GM23338 (cell line): ENCODE measurements around the gene TRIM8. TPM values are rescaled to one million over a fixed set of nuclear protein-coding genes. Genes with fewer than 3 reads are reported as not detected.
A peak's percentile ranks its signal among the peaks of the same experiment; 100 is the strongest.

Experiments
- ATAC-seq: fragments of 200-7000 bp; cut with Tn5 transposase; 3 replicates; pipeline ENCODE4 v1.9.1; 2020
- DNase-seq: peaks from one replicate; pipeline ENCODE4 v3.0.0-alpha.2; 2015; ENCODE audit warnings: low spot score
- H2AFZ ChIP-seq: fragments of 200-600 bp; sonication (generic); 2 replicates; pipeline ENCODE4 v1.8.0; 2016; ENCODE audit warnings: antibody characterized with exemption, mild to moderate bottlenecking, moderate library complexity
- H3F3A ChIP-seq: fragments of 200-600 bp; sonication (generic); replicated peaks from 2 replicates; pipeline ENCODE4 v1.8.0; 2017; ENCODE audit warnings: antibody characterized with exemption, mixed run types, low read depth
- H3K27ac ChIP-seq: fragments of 200-600 bp; sonication (generic); 2 replicates; pipeline ENCODE4 v1.6.1; 2016; ENCODE audit warnings: low read depth
- H3K27me3 ChIP-seq: fragments of 200-600 bp; sonication (generic); 2 replicates; pipeline ENCODE4 v1.8.0; 2016; ENCODE audit warnings: mild to moderate bottlenecking, mixed run types, moderate library complexity; ENCODE audit not compliant: insufficient read depth
- H3K36me3 ChIP-seq: fragments of 200-600 bp; sonication (generic); 2 replicates; pipeline ENCODE4 v1.8.0; 2016; ENCODE audit warnings: mild to moderate bottlenecking; ENCODE audit not compliant: insufficient read depth
- H3K4me1 ChIP-seq: fragments of 200-600 bp; sonication (generic); 2 replicates; pipeline ENCODE4 v1.8.0; 2016; ENCODE audit warnings: mild to moderate bottlenecking, moderate library complexity; ENCODE audit not compliant: insufficient read depth
- H3K4me2 ChIP-seq: fragments of 200-600 bp; sonication (generic); 2 replicates; pipeline ENCODE4 v1.7.1; 2017; ENCODE audit warnings: mixed run types
- H3K4me3 ChIP-seq: fragments of 200-600 bp; sonication (generic); 2 replicates; pipeline ENCODE4 v1.6.1; 2016; ENCODE audit warnings: mixed run types
- H3K79me2 ChIP-seq: fragments of 200-600 bp; sonication (generic); replicated peaks from 2 replicates; pipeline ENCODE4 v1.8.0; 2017; ENCODE audit warnings: mild to moderate bottlenecking; ENCODE audit not compliant: insufficient read depth
- H3K9me2 ChIP-seq: fragments of 200-600 bp; sonication (generic); 2 replicates; pipeline ENCODE4 v1.8.0; 2017; ENCODE audit not compliant: insufficient read depth
- H4K20me1 ChIP-seq: fragments of 200-600 bp; sonication (generic); replicated peaks from 2 replicates; pipeline ENCODE4 v1.8.0; 2017; ENCODE audit warnings: mild to moderate bottlenecking; ENCODE audit not compliant: insufficient read depth
- H3K27ac Mint-ChIP-seq: 2 replicates; pipeline ENCODE4 v1.8.0; 2020; ENCODE audit warnings: inconsistent platforms, mild to moderate bottlenecking, moderate library complexity, mixed read lengths
- H3K27me3 Mint-ChIP-seq: 3 replicates; pipeline ENCODE4 v1.8.0; 2022; ENCODE audit warnings: low read depth, mild to moderate bottlenecking, moderate library complexity, mixed read lengths, inconsistent platforms; ENCODE audit not compliant: insufficient read depth, poor library complexity
- H3K36me3 Mint-ChIP-seq: 3 replicates; pipeline ENCODE4 v1.8.0; 2021; ENCODE audit warnings: low read depth, mild to moderate bottlenecking, inconsistent platforms, moderate library complexity, mixed read lengths
- H3K4me1 Mint-ChIP-seq: 3 replicates; pipeline ENCODE4 v1.8.0; 2020; ENCODE audit warnings: mild to moderate bottlenecking, inconsistent platforms, mixed read lengths
- H3K4me3 Mint-ChIP-seq: 3 replicates; pipeline ENCODE4 v1.8.0; 2021; ENCODE audit warnings: moderate library complexity, mild to moderate bottlenecking, inconsistent platforms, mixed read lengths
- H3K9me3 Mint-ChIP-seq: 3 replicates; pipeline ENCODE4 v1.8.0; 2020; ENCODE audit warnings: moderate library complexity, mild to moderate bottlenecking, inconsistent platforms, mixed read lengths
- CREB1 ChIP-seq: fragments of 250-450 bp; sonication (Bioruptor Pico); IDR thresholded peaks from 2 replicates; pipeline ENCODE4 v1.5.0; 2020; ENCODE audit warnings: low read depth, mild to moderate bottlenecking, moderate library complexity
- CTCF ChIP-seq, 2 experiments: fragments of 200-600 bp in 1 of 2; sonication (generic) in 1 of 2; conservative IDR thresholded peaks; 2 replicates each; pipeline versions ENCODE4 v1.5.1 to v1.6.1; 2016 to 2017; ENCODE audit warnings: antibody characterized with exemption in 2 of 2, low read depth in 2 of 2, mild to moderate bottlenecking in 2 of 2, moderate library complexity in 1 of 2
- ETS1 ChIP-seq: IDR thresholded peaks from 2 replicates; pipeline ENCODE4 v1.6.1; 2016; ENCODE audit warnings: antibody characterized with exemption
- EZH2 ChIP-seq: fragments of 200-600 bp; sonication (generic); IDR thresholded peaks from one replicate; pipeline ENCODE4 v1.8.0; 2017; ENCODE audit warnings: antibody characterized with exemption, mild to moderate bottlenecking, low read depth; ENCODE audit not compliant: unreplicated experiment
- JUNB ChIP-seq: IDR thresholded peaks from one replicate; pipeline ENCODE4 v1.6.1; 2016; ENCODE audit warnings: antibody characterized with exemption; ENCODE audit not compliant: unreplicated experiment
- NANOG ChIP-seq: IDR thresholded peaks from 2 replicates; pipeline ENCODE4 v1.6.1; 2016; ENCODE audit warnings: antibody characterized with exemption, borderline replicate concordance
- POLR2AphosphoS5 ChIP-seq: IDR thresholded peaks from 2 replicates; pipeline ENCODE4 v1.6.1; 2016; ENCODE audit warnings: antibody characterized with exemption, low read depth
- REST ChIP-seq: IDR thresholded peaks from one replicate; pipeline ENCODE4 v1.6.1; 2018; ENCODE audit warnings: antibody characterized with exemption; ENCODE audit not compliant: unreplicated experiment
- STAT1 ChIP-seq: IDR thresholded peaks from one replicate; pipeline ENCODE4 v1.6.1; 2016; ENCODE audit warnings: antibody characterized with exemption; ENCODE audit not compliant: unreplicated experiment
- ZNF114 ChIP-seq: fragments of 250-450 bp; sonication (Bioruptor Pico); IDR thresholded peaks from 2 replicates; pipeline ENCODE4 v1.5.0; 2020; ENCODE audit warnings: mild to moderate bottlenecking, moderate library complexity
- ZNF331 ChIP-seq: fragments of 250-450 bp; sonication (Bioruptor Pico); IDR thresholded peaks from 2 replicates; pipeline ENCODE4 v1.5.0; 2020; ENCODE audit warnings: low read depth, mild to moderate bottlenecking, moderate library complexity
- polyA plus RNA-seq: library from polyadenylated mRNA; unstranded; fragments of >200 nt; fragmentation: Nextera tagmentation; extraction: Ambion mirVana; gene quantifications from 2 replicates; pipeline ENCODE4 v1.2.1, GENCODE V29; 2016
- total RNA-seq: library from RNA; depleted of rRNA; stranded (reverse); fragments of >200 nt; shearing (Covaris generic); gene quantifications from 2 replicates; pipeline ENCODE4 v1.2.3, GENCODE V29; 2014

The TRIM8 gene
- total and polyA plus RNA-seq, 2 experiments from 2014 or later = 15.1 to 36.7 TPM

GRCh38 chr10:102627736-102628293, 16.5 kb upstream of the TRIM8 start:
- Histone ChIP-seq H3K4me3 (peak overlapping the region; percentile 37; the same call in 1 of the 2 replicates), H2AFZ (peak overlapping the region; percentile 87), H3K4me1 (peaks cover 52% of the 10 kb centered on the region), H3K36me3 (no peaks in the 10 kb centered on the region), H3K79me2 (no peaks in the 10 kb centered on the region), H4K20me1 (no peaks in the 10 kb centered on the region), H3K4me2 (peak overlapping the region; percentile 76), H3K27me3 (no peaks in the 10 kb centered on the region), H3K9me2 (no peaks in the 10 kb centered on the region), H3K27ac (peak overlapping the region; percentile 97), H3F3A (peaks cover 10% of the 10 kb centered on the region)
- Mint-ChIP-seq H3K4me3 (peak overlapping the region; percentile 52), H3K27ac (peak overlapping the region; percentile 97), H3K27me3 (peaks cover 29% of the 10 kb centered on the region), H3K36me3 (no peaks in the 10 kb centered on the region), H3K4me1 (peaks cover 78% of the 10 kb centered on the region), H3K9me3 (no peaks in the 10 kb centered on the region)
- DNase-seq = peak; percentile 89
- TF ChIP-seq STAT1 (no peak), CREB1 (0 out of 2 replicates have a peak, but pooled peaks have one; percentile 37)
- ATAC-seq = peak; percentile 76

GRCh38 chr10:102628451-102628911, 15.8 kb upstream of the TRIM8 start:
- no peak overlapping the region for H3K4me3 Mint-ChIP-seq
- H3K4me1 Mint-ChIP-seq = peaks cover 84% of the 10 kb centered on the region
- Histone ChIP-seq H3K4me1 (peaks cover 58% of the 10 kb centered on the region), H3K79me2 (no peaks in the 10 kb centered on the region), H2AFZ (no peak overlapping the region), H3K27ac (peak overlapping the region; percentile 97), H3K4me2 (peak overlapping the region; percentile 76; the same call in 1 of the 2 replicates), H4K20me1 (no peaks in the 10 kb centered on the region), H3K27me3 (no peaks in the 10 kb centered on the region), H3K36me3 (no peaks in the 10 kb centered on the region), H3K9me2 (no peaks in the 10 kb centered on the region), H3K4me3 (no peak overlapping the region), H3F3A (peaks cover 10% of the 10 kb centered on the region)
- no peaks in the 10 kb centered on the region for H3K36me3 Mint-ChIP-seq
- TF ChIP-seq ZNF331 (CRISPR knock-in tag) (no peak), CTCF (conservative IDR thresholded peaks at IDR 0.05; ENCODE audit: low read depth in 2 of 2) (no peak), ZNF114 (CRISPR knock-in tag) (no peak), EZH2 (no peak), CREB1 (no peak), NANOG (no peak), JUNB (no peak), REST (no peak), ETS1 (no peak), POLR2AphosphoS5 (no peak)
- H3K27me3 Mint-ChIP-seq = peaks cover 28% of the 10 kb centered on the region
- H3K27ac Mint-ChIP-seq = peak overlapping the region; percentile 97
- no peaks in the 10 kb centered on the region for H3K9me3 Mint-ChIP-seq
- DNase-seq (no peak), ATAC-seq (peak; percentile 2; the same call in 1 of the 3 replicates)
